ENCODE measurements around the gene TMEM82. TPM values are rescaled to one million over a fixed set of nuclear protein-coding genes. Genes with fewer than 3 reads are reported as not detected.

The TMEM82 gene
- total and polyA plus RNA-seq, 2 experiments from 2014 or later, result 0.42 TPM; not detected in 1

- TF ChIP-seq, protein P1, sequence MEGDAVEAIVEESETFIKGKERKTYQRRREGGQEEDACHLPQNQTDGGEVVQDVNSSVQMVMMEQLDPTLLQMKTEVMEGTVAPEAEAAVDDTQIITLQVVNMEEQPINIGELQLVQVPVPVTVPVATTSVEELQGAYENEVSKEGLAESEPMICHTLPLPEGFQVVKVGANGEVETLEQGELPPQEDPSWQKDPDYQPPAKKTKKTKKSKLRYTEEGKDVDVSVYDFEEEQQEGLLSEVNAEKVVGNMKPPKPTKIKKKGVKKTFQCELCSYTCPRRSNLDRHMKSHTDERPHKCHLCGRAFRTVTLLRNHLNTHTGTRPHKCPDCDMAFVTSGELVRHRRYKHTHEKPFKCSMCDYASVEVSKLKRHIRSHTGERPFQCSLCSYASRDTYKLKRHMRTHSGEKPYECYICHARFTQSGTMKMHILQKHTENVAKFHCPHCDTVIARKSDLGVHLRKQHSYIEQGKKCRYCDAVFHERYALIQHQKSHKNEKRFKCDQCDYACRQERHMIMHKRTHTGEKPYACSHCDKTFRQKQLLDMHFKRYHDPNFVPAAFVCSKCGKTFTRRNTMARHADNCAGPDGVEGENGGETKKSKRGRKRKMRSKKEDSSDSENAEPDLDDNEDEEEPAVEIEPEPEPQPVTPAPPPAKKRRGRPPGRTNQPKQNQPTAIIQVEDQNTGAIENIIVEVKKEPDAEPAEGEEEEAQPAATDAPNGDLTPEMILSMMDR (conservative IDR thresholded peaks at IDR 0.05; ENCODE audit: low read depth in 2 of 2), result no peak
- no peak for TF ChIP-seq ZNF462 (CRISPR knock-in tag; IDR thresholded peaks at IDR 0.05)
- no peak for TF ChIP-seq JUNB (IDR thresholded peaks at IDR 0.05; ENCODE audit: unreplicated experiment)
- TF ChIP-seq ZNF114 (CRISPR knock-in tag; IDR thresholded peaks at IDR 0.05), result no peak
- TF ChIP-seq CREB1 (CRISPR knock-in tag; IDR thresholded peaks at IDR 0.05; ENCODE audit: low read depth), result no peak
Measured at GRCh38 chr1:15732686-15733081, 9.6 kb upstream of the TMEM82 start (continued).

- no peaks in the 10 kb centered on the region for H3K79me2 ChIP-seq (replicated peaks; ENCODE audit: insufficient read depth)
- TF ChIP-seq ZNF331 (CRISPR knock-in tag; IDR thresholded peaks at IDR 0.05; ENCODE audit: low read depth) (no peak), POLR2AphosphoS5 (IDR thresholded peaks at IDR 0.05; ENCODE audit: low read depth) (no peak), ZNF114 (CRISPR knock-in tag; IDR thresholded peaks at IDR 0.05) (no peak), ETS1 (IDR thresholded peaks at IDR 0.05) (no peak)
- TF ChIP-seq, protein P1 (conservative IDR thresholded peaks at IDR 0.05; ENCODE audit: low read depth in 2 of 2), result no peak
Measured at GRCh38 chr1:15733218-15733725, 9.0 kb upstream of the TMEM82 start.

More at GRCh38 chr1:15733218-15733725, 9.0 kb upstream of the TMEM82 start:
- H3K4me3 Mint-ChIP-seq, result no peak overlapping the region
- H3K4me2 ChIP-seq, result no peak overlapping the region
- no peaks in the 10 kb centered on the region for H3K27me3 ChIP-seq (ENCODE audit: insufficient read depth)
- peaks cover 20% of the 10 kb centered on the region; the same call in 2 of the 3 replicates for H3K36me3 Mint-ChIP-seq (ENCODE audit: low read depth)
- no peaks in the 10 kb centered on the region for H3F3A ChIP-seq (replicated peaks; ENCODE audit: low read depth)
- H3K4me1 ChIP-seq (ENCODE audit: insufficient read depth), result no peaks in the 10 kb centered on the region
- DNase-seq (ENCODE audit: low spot score), result no peak
- no peak overlapping the region for H3K4me3 ChIP-seq
- no peaks in the 10 kb centered on the region for H3K9me2 ChIP-seq (ENCODE audit: insufficient read depth)
- H2AFZ ChIP-seq, result no peak overlapping the region
- no peaks in the 10 kb centered on the region for H3K36me3 ChIP-seq (ENCODE audit: insufficient read depth)
- H3K27ac ChIP-seq (ENCODE audit: low read depth), result no peak overlapping the region
- no peak for ATAC-seq
- no peaks in the 10 kb centered on the region for H4K20me1 ChIP-seq (replicated peaks; ENCODE audit: insufficient read depth)
- H3K9me3 Mint-ChIP-seq, result no peaks in the 10 kb centered on the region
- H3K4me1 Mint-ChIP-seq, result 0 out of 3 replicates have a peak, but pooled peaks cover 2% of the 10 kb centered on the region
- no peak overlapping the region for H3K27ac Mint-ChIP-seq
- H3K27me3 Mint-ChIP-seq (ENCODE audit: insufficient read depth, low read depth, poor library complexity), result peaks cover 8% of the 10 kb centered on the region

Data from GM23338 (cell line).